ENCODE measurements around the gene ZFHX3. TPM values are rescaled to one million over a fixed set of nuclear protein-coding genes. Genes with fewer than 3 reads are reported as not detected.
A peak's percentile ranks its signal among the peaks of the same experiment; 100 is the strongest.
"Not testable (repeated sequence)": the region's sequence is repeated elsewhere in the genome, so short reads cannot be mapped to it uniquely, and the experiment has no call there.

ZFHX3 gene
- total RNA-seq, 2 donors from 2014 or later, result 0.50 to 0.78 TPM

DNA sequence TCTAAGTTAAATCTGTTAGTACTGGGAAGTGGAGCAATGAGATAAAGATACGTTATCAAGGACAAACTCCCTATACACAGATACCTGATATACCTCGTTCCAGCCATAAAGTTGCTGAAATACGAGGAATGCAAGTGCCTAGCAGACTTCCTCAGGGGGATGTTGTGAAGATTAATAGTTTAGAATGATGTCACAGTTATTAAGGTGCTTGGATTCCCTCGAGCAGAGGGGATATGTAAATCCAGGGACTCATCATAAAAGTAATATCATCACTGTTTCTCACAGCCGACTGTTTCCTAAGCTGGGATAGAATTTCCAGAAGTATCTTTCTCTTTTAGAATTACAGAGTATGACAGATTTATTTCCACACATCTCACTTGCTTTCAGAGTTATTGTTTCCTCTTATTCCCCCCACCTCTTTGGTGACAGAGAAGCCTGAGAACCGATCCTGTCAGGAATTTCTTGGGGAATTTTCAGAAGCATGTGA lies 28.4 kb upstream of the ZFHX3 start:
- H3K27ac Mint-ChIP-seq, result no peak overlapping the region
- H3K4me3 Mint-ChIP-seq, result no peak overlapping the region
- ATAC-seq (no peak), DNase-seq (ENCODE audit: low spot score) (no peak)
- H3K27me3 Mint-ChIP-seq, result peaks cover 23 to 31% of the 10 kb centered on the region in 2 donors
- no peaks in the 10 kb centered on the region for H3K9me3 Mint-ChIP-seq
- H3K36me3 Mint-ChIP-seq, result no peaks in the 10 kb centered on the region
- peaks cover 0 to 5% of the 10 kb centered on the region in 2 donors for H3K4me1 Mint-ChIP-seq (ENCODE audit: low read depth in 2 of 2)

DNA sequence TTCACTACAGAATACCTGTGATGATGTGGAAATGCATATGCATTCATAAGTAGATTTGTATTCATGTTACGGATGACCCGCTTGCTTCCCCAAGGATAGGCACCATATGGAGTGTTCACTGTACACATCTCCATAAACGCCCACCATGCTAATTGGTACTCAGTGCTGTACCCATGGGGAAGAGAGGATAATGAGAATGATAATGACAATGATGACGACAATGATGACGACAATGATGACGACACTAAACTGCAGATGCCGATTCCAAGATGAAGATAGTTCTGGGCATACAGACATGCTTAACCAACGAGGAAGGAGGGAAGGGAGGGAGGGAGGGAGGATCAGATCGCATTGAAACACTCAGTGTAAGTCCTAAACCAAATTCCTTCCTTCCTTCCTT lies 26.5 kb upstream of the ZFHX3 start:
- H3K27me3 Mint-ChIP-seq, result peaks cover 33 to 46% of the 10 kb centered on the region in 2 donors
- no peaks in the 10 kb centered on the region for H3K9me3 Mint-ChIP-seq
- H3K36me3 Mint-ChIP-seq, result no peaks in the 10 kb centered on the region
- no peak overlapping the region for H3K27ac Mint-ChIP-seq
- ATAC-seq (no peak), DNase-seq (ENCODE audit: low spot score) (no peak)
- H3K4me3 Mint-ChIP-seq, result no peak overlapping the region
- peaks cover 6 to 12% of the 10 kb centered on the region in 2 donors for H3K4me1 Mint-ChIP-seq (ENCODE audit: low read depth in 2 of 2)

DNA sequence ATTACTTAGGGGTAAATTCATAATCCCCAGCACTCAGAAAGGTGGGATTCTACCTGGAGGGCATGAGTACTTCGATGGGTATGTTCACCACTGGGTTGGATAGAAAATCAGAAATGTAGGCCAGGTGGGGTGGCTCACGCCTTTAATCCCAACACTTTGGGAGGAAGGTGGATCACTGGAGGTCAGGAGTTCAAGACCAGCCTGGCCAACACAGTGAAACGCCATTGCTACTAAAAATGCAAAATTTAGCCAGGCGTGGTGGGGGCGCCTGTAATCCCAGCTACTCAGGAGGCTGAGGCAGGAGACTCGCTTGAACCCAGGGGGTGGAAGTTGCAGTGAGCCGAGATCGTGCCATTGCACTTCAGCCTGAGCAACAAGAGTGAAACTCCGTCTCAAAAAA lies 24.1 kb upstream of the ZFHX3 start:
- H3K27me3 Mint-ChIP-seq, result peaks cover 36 to 53% of the 10 kb centered on the region in 2 donors
- H3K36me3 Mint-ChIP-seq; DNase-seq (ENCODE audit: low spot score); H3K9me3 Mint-ChIP-seq; H3K27ac Mint-ChIP-seq; ATAC-seq; H3K4me3 Mint-ChIP-seq: not testable (repeated sequence)
- peaks cover 6 to 14% of the 10 kb centered on the region in 2 donors for H3K4me1 Mint-ChIP-seq (ENCODE audit: low read depth in 2 of 2)

DNA sequence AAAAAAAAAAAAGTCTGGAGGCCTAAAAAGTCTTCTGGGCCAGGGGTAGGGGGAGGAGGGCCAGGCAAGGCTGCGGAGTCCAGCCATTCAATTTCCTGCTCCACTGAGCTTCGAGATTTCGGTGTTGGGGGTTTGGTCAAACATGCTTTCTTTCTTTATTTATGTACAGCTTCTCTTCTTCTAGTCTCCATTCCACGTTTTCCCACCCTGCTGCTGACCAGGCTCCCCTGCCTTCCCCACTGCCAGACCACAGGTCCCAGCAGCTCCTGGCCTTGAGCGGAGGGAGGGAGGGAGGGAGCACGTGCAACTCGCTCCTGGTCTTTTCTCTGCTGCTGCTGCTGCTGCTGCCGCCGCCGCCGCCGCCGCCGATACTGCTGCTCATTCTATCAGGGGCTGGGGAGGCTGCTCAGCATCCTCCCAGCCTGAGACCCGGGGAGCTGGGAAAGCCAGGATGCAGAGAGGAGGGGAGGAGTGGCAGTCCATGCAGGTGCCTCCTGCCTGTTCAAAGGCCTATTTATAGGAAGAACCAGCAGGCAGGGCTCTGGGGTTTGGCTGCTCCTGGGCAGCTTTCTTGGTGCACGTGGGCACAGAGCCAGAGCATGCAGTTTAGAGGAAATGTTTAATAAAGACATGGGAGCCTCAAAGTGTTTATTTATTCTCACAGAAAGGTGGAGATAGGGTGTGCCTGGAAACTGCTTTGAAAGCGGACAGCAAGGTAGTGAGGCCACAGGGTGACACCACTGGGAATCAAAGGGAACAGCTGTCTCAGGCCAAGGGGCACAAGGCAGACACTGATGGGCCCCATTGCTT lies 23.4 kb upstream of the ZFHX3 start:
- Mint-ChIP-seq H3K4me3 (no peak overlapping the region), H3K27ac (no peak overlapping the region), H3K4me1 (ENCODE audit: low read depth in 2 of 2) (peaks cover 6 to 14% of the 10 kb centered on the region in 2 donors), H3K27me3 (peaks cover 36 to 53% of the 10 kb centered on the region in 2 donors), H3K36me3 (no peaks in the 10 kb centered on the region), H3K9me3 (no peaks in the 10 kb centered on the region)
- no peak for ATAC-seq
- DNase-seq (ENCODE audit: low spot score), result no peak

DNA sequence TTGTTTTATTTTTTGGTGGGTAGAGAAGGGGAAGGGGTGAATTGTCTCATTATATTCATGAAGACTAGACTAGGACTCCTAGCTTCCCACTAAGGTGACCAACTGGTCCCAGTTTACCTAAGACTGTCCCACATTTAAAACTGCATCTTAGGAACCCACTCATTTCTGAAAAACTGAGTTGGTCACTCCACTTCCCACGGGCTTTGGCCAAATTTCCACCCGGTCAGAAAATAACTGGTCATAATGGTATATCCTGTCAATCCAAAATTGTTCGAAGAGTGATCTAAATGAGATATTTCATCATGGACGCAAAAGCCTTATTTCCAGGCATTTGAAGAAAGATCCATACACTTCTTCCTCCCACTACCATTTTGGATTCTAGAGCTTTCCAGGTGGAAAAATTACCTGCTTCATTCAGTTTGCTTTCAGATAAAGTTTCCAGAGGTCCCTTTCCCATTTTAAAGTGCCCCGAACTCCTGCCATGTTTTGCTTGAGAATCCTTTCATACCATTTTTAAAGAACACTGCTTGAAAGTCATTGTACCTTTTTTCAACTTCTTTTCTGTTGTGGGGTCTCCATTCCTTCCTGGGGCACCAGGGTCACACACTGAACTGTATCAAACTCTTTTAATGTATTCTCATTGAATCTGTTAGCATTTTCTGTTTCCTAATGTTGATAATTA lies 21.8 kb upstream of the ZFHX3 start:
- H3K4me3 Mint-ChIP-seq, result no peak overlapping the region

DNA sequence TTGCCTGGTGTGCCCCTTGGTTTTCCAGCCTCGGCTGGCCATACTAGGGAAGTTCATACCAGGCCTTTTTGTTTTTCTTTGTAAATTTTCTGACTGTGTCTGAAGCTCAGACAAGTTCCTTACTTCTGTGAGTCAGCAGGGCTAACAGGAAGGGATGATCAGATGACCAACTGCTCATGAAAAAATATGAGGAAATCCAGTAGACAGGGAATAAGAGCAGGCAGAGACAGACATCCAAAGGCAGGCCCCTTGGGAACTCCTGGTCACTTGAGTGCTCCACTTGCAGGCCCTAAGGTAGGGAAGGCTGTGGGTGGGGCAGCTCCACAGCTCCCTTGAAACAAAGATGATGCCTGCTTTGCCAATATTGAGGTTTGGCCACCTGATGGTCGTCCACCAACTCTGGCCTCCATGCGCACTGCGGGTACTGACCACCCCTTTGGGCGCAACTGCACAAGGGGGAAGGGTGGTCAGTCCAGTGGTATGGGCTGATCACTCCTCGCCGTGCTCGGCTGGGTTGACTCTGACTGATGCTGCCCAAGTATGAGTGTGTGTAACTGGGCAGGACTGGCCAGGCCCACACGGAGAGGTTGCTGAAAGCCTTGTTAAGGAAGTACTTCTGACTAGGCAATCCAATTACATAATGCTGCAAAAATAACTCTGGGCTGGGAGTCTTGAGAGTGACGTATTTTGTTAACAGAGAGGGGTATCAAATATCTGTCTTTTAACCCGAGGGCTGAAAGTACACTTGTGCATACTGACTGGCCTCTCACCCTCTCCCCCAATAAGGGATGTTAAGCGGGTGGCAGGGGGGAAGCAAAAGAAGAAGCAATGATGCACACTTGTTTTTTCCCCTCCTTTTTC lies 20.8 kb upstream of the ZFHX3 start:
- ATAC-seq (peak in 1 of 2 donors; percentile 28), DNase-seq (ENCODE audit: low spot score) (no peak)
- no peaks in the 10 kb centered on the region for H3K9me3 Mint-ChIP-seq
- peaks cover 6 to 18% of the 10 kb centered on the region in 2 donors for H3K4me1 Mint-ChIP-seq (ENCODE audit: low read depth in 2 of 2)
- no peak overlapping the region for H3K4me3 Mint-ChIP-seq
- H3K27me3 Mint-ChIP-seq, result peaks cover 46 to 47% of the 10 kb centered on the region in 2 donors
- H3K27ac Mint-ChIP-seq, result no peak overlapping the region
- no peaks in the 10 kb centered on the region for H3K36me3 Mint-ChIP-seq

More for the DNA sequence above, 21.8 kb upstream of the ZFHX3 start:
- H3K9me3 Mint-ChIP-seq, result no peaks in the 10 kb centered on the region
- H3K27me3 Mint-ChIP-seq, result peaks cover 43 to 49% of the 10 kb centered on the region in 2 donors
- DNase-seq (ENCODE audit: low spot score) (no peak), ATAC-seq (no peak)
- peaks cover 6 to 14% of the 10 kb centered on the region in 2 donors for H3K4me1 Mint-ChIP-seq (ENCODE audit: low read depth in 2 of 2)
- H3K36me3 Mint-ChIP-seq, result no peaks in the 10 kb centered on the region
- H3K27ac Mint-ChIP-seq, result no peak overlapping the region

DNA sequence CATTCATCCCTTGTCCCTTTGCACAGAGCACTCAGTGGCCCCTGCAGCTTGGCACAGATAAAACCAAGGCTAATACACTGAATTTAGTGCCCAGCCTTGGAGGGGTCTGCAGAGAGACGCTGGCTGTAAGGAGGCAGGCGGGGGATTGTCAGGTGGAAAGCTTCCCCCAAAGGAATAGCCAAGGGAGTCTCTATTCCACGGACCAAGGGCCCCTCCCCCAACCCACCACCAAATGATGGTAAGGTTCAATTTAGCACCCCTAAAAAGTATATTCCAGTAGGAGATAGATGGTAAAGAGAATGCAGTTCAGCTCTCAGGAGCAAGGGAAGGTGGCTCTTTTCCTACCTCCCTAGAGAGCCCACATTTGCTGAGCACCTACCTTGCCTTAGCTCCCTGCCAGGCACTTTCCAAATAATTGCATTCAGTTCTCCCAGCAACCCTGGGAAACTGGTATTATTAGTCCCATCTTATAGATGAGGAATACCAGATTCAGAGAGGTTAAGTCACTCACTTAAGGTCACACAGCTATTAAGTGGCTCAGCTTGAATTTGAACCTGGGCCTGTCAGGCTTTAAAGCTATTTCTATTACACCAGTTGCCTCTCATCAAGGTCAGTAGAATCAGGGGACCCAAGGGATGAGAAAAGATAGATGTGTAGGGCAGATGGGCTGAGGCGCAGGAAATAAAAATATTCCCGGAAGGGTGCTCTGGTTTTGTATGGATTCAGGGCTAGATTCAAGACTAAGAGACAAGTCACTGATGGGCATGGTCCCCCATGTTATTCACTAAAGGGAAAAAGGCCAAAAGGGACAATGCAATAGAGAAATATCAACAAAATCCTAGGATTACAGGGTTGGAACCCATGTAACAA lies 20.0 kb upstream of the ZFHX3 start:
- Mint-ChIP-seq H3K4me1 (ENCODE audit: low read depth in 2 of 2) (peaks cover 6 to 18% of the 10 kb centered on the region in 2 donors), H3K9me3 (no peaks in the 10 kb centered on the region), H3K36me3 (no peaks in the 10 kb centered on the region), H3K4me3 (no peak overlapping the region), H3K27me3 (peaks cover 47 to 52% of the 10 kb centered on the region in 2 donors), H3K27ac (no peak overlapping the region)
- DNase-seq (ENCODE audit: low spot score) (no peak), ATAC-seq (no peak)

DNA sequence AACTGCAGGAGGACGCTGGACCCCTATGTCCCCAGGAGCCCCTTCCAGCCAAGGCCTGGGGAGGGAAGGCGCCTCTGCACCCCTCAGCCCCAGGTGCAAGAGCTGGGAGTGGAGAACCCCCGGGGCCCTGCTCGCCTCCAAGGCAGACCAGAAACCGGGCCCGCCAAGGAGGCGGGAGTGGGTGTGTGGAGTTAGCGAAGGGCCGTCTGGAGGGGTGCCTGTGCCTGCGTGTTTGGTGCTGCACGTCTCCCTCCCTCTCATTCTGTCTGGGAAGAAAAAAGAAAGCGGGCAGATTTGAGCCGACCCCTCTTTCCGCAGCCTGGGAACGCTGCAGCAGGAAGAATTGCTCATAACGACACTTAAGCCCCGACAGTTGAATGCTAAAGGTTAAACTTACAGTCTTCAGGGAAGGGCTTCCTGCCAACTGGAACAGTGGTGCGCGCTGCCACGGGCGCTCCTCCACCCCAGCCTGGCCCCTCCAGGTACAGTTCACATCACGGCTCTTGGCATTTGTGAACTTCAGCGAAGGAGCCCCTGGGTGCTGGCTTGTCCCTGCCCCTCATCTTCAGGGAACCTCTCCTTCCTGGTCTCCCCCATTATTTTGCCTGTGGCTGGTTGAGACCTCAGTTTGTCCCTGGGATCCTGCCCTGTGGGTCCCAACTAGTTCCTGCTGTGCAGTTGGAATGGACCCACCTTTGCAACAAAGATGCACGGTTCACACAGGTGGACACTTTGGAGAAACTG lies 19.2 kb upstream of the ZFHX3 start:
- ATAC-seq (no peak), DNase-seq (ENCODE audit: low spot score) (no peak)
- H3K4me3 Mint-ChIP-seq, result no peak overlapping the region
- peaks cover 6 to 25% of the 10 kb centered on the region in 2 donors for H3K4me1 Mint-ChIP-seq (ENCODE audit: low read depth in 2 of 2)
- no peaks in the 10 kb centered on the region for H3K36me3 Mint-ChIP-seq
- peaks cover 53 to 60% of the 10 kb centered on the region in 2 donors for H3K27me3 Mint-ChIP-seq
- H3K27ac Mint-ChIP-seq, result no peak overlapping the region
- H3K9me3 Mint-ChIP-seq, result no peaks in the 10 kb centered on the region

DNA sequence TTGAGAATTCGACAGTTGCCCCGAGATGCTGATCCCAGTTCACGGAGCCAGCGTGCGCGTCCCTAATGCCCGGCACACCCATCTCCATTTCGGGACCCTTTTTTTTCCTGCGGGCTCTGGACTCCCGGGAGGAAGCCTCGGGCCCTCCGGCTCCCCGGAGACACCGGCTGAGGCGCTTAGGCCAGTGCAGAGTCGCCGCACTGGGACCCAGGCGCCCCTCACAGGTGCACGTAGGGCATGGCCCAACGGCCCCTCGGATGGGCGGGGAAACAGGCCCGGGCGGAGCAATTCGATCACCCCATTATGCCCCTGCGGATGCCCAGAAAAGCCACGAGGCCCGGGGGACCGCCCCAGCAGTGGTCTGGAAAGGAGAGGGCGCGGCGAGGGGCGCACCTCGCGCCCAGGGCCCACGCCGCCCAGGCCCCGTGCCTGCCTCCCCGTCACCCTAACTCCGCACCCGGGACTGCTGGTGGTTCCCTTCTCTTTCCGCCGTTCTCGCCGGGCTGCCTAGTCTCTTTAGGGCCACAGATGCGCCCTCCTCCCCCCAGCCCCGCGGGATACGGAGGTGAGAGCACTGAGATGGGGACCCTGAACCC lies 18.5 kb upstream of the ZFHX3 start:
- Mint-ChIP-seq H3K4me3 (no peak overlapping the region), H3K4me1 (ENCODE audit: low read depth in 2 of 2) (peaks cover 6 to 24% of the 10 kb centered on the region in 2 donors), H3K36me3 (no peaks in the 10 kb centered on the region), H3K27ac (no peak overlapping the region), H3K9me3 (no peaks in the 10 kb centered on the region), H3K27me3 (peaks cover 52 to 62% of the 10 kb centered on the region in 2 donors)
- ATAC-seq, result peak in 1 of 2 donors; percentile 32
- no peak for DNase-seq (ENCODE audit: low spot score)

DNA sequence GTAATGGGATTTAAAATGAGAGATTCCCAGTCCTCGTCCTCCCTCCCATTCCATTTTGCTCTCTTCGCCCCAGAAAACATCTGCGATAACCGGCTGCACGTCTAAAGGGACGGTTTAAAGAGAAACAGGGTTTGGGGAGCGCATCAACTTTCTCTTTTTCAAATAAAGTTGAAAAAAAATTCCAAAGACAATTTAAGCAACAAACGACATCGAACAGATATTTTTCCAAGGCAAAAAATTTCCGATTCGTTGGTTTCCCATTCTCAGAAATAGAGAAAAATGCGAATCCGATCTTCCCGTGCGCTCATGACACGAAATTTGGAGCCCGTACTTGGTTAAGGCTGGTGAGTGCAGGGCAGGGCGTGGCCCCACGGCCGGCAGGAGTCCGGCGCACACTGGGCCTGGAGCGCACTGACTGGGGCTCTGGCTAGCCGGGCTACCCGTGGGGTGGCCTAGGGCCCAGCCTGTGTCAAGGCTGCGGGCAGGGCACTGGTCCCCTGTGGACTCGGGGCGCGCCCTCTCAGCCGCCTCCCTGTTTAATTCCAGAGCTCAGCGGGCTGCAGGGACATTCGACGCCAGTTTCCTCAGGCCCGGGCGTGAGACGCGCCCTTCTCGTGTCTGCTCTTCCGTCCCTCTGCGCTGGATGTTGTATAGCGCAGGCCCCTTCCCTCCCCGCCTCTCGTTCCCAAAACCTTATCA lies 17.9 kb upstream of the ZFHX3 start:
- no peaks in the 10 kb centered on the region for H3K9me3 Mint-ChIP-seq
- H3K27ac Mint-ChIP-seq, result no peak overlapping the region
- no peak overlapping the region for H3K4me3 Mint-ChIP-seq
- H3K36me3 Mint-ChIP-seq, result no peaks in the 10 kb centered on the region
- ATAC-seq, result peak in 1 of 2 donors; percentile 40
- DNase-seq (ENCODE audit: low spot score), result no peak
- peaks cover 49 to 59% of the 10 kb centered on the region in 2 donors for H3K27me3 Mint-ChIP-seq
- H3K4me1 Mint-ChIP-seq (ENCODE audit: low read depth in 2 of 2), result peaks cover 4 to 17% of the 10 kb centered on the region in 2 donors

DNA sequence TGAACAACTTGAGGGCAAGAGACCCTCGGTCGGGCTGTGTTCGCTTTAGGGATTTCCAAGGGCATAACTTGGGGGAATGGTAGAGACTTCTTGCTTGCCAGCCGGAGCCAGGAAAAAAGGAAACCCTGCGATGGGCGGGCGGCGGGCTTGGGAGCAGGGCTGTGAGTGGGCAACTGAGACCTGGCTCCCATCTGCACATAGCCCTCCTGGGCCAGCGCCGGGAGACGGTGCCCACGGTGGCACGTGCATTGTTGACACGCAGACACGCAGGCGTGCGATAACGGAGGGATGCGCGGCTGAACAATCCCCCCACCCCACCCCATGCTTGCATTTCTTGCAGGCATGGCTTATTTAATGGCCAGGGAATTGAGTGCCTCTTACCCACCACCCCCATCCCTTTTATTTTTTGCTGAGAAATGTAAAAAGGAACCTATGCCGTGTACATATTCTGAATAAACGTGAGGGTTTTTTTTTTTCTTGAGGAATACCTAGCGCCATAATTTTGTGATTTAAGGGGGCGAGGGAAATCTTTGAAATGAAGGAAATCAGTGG lies 17.1 kb upstream of the ZFHX3 start:
- no peaks in the 10 kb centered on the region for H3K9me3 Mint-ChIP-seq
- ATAC-seq (no peak), DNase-seq (ENCODE audit: low spot score) (no peak)
- H3K4me3 Mint-ChIP-seq, result no peak overlapping the region
- H3K27me3 Mint-ChIP-seq, result peaks cover 48 to 59% of the 10 kb centered on the region in 2 donors
- H3K36me3 Mint-ChIP-seq, result no peaks in the 10 kb centered on the region
- H3K4me1 Mint-ChIP-seq (ENCODE audit: low read depth in 2 of 2), result peaks cover 0 to 13% of the 10 kb centered on the region in 2 donors
- H3K27ac Mint-ChIP-seq, result no peak overlapping the region
